Measurements from ENCODE around the gene TPCN1. TPM values are rescaled to one million over a fixed set of nuclear protein-coding genes. Genes with fewer than 3 reads are reported as not detected.

The TPCN1 gene
- total and polyA plus RNA-seq, 2 donors from 2014 or later = 38.4 to 93.3 TPM

DNA sequence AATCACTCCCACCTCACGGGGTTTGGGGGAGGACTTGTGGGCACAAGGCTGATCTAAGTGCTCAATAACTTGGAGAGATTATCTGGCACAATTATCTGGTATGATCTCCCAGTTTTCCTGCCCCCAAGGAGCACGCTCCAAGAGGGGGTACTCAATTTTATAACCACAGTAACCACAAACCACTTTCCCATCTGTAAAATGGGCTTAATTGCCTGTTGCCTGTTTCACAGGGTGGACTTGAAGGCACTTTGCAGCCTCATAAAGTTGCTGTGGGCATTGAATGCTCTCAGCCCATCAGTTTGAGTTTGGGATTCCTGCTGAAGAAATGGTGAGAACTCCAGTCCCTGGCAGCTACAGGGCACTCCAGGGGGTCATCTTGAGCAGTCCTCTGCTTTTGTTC lies 109.2 kb downstream of the TPCN1 start:
- Histone ChIP-seq H3K27me3 (ENCODE audit: control insufficient read depth, insufficient read depth, low read length) (no peaks in the 10 kb centered on the region), H3K9ac (ENCODE audit: low read length in 3 of 3) (no peak overlapping the region), H3K36me3 (ENCODE audit: control insufficient read depth in 2 of 3, insufficient read depth in 3 of 3, low read length in 3 of 3) (peaks cover 0 to 15% (median 0%) of the 10 kb centered on the region in 3 donors), H3K9me3 (ENCODE audit: control insufficient read depth in 2 of 3, insufficient read depth in 1 of 3, low read length in 3 of 3) (no peaks in the 10 kb centered on the region), H3K4me3 (ENCODE audit: low read length in 3 of 3) (no peak overlapping the region), H3K27ac (ENCODE audit: low read depth in 2 of 2, low read length in 2 of 2) (no peak overlapping the region), H3K4me1 (ENCODE audit: control insufficient read depth in 2 of 3, insufficient read depth in 2 of 3, low read depth in 1 of 3, low read length in 3 of 3) (peaks cover 0 to 10% (median 7%) of the 10 kb centered on the region in 3 donors)
- no peak for DNase-seq
- no peak for FAIRE-seq
- intact Hi-C loops (cut with DNase I) = no loop called here
- TF ChIP-seq, protein P1, sequence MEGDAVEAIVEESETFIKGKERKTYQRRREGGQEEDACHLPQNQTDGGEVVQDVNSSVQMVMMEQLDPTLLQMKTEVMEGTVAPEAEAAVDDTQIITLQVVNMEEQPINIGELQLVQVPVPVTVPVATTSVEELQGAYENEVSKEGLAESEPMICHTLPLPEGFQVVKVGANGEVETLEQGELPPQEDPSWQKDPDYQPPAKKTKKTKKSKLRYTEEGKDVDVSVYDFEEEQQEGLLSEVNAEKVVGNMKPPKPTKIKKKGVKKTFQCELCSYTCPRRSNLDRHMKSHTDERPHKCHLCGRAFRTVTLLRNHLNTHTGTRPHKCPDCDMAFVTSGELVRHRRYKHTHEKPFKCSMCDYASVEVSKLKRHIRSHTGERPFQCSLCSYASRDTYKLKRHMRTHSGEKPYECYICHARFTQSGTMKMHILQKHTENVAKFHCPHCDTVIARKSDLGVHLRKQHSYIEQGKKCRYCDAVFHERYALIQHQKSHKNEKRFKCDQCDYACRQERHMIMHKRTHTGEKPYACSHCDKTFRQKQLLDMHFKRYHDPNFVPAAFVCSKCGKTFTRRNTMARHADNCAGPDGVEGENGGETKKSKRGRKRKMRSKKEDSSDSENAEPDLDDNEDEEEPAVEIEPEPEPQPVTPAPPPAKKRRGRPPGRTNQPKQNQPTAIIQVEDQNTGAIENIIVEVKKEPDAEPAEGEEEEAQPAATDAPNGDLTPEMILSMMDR (IDR thresholded peaks at IDR 0.05; ENCODE audit: borderline replicate concordance, extremely low read depth, insufficient read depth) = no peak

DNA sequence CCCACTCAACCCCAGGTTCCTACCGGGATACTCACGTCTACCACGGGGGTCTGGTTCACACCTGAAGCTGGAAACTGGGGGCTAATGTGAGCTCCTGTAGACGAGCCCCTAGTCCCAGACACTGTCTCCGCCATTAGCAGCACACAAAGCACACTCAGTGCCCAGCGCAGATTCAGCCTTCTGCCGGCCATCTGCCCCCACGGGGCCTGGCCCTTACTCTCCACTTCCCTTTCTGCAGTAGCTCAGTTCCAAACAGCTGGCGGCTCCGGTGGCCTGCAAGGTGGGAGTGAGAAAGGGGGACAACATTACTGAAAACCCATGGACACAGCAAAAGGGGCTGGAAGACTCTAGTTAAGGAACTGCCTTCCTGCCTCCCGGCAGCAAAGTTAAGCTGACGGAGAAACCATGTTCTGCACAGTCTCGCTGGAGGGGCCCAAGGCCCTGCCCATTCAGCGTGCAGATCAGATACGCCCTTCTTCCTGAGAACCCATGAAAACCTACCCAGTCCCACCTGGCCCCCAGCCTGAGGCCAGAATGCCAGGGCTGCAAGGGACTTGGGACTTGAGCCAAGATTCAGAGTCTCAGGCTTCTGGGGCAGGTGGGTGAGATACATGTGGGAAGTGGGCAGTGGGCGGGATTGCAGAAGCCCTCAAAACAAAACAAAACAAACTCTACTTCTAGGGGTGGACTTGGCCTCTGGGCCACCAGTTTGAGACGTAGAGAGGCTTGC lies 111.6 kb downstream of the TPCN1 start:
- H3K4me3 ChIP-seq (ENCODE audit: low read length in 3 of 3) = peak overlapping the region in 2 of 3 donors; percentile 37 to 98
- DNase-seq = peak in 4 of 5 donors; percentile 16 to 53 (median 46)

DNA sequence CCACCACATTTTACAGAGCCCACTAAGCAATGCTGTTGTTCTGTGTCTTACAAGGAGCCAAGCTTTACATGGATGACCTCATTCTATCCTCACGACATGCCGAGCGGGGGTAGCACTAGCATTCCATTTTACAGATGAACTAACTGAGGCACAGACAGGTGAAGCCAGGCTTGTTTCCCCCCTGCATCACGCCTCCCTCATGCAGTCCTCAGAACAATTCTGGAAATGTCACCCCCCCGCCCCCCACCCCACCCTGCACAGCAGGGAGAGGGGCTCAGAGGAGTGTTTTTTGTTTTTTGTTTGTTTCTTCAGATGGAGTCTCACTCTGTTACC lies 112.1 kb downstream of the TPCN1 start:
- Histone ChIP-seq H3K9ac (ENCODE audit: low read length in 3 of 3) (no peak overlapping the region), H3K9me3 (ENCODE audit: control insufficient read depth in 2 of 3, insufficient read depth in 1 of 3, low read length in 3 of 3) (no peaks in the 10 kb centered on the region), H3K4me1 (ENCODE audit: control insufficient read depth in 2 of 3, insufficient read depth in 2 of 3, low read depth in 1 of 3, low read length in 3 of 3) (peaks cover 0 to 7% (median 7%) of the 10 kb centered on the region in 3 donors), H3K27me3 (ENCODE audit: control insufficient read depth, insufficient read depth, low read length) (no peaks in the 10 kb centered on the region), H3K27ac (ENCODE audit: low read depth in 2 of 2, low read length in 2 of 2) (no peak overlapping the region), H3K4me3 (ENCODE audit: low read length in 3 of 3) (peak overlapping the region in 2 of 3 donors; percentile 37 to 98), H3K36me3 (ENCODE audit: control insufficient read depth in 2 of 3, insufficient read depth in 3 of 3, low read length in 3 of 3) (peaks cover 0 to 15% (median 0%) of the 10 kb centered on the region in 3 donors)
- DNase-seq = peak in 1 of 5 donors; percentile 29
- TF ChIP-seq, protein P1 (IDR thresholded peaks at IDR 0.05; ENCODE audit: borderline replicate concordance, extremely low read depth, insufficient read depth) = no peak
- intact Hi-C loops (cut with DNase I) = no loop called here
- FAIRE-seq = no peak

More for the DNA sequence above, 111.6 kb downstream of the TPCN1 start:
- Histone ChIP-seq H3K9ac (ENCODE audit: low read length in 3 of 3) (no peak overlapping the region), H3K36me3 (ENCODE audit: control insufficient read depth in 2 of 3, insufficient read depth in 3 of 3, low read length in 3 of 3) (peaks cover 0 to 15% (median 0%) of the 10 kb centered on the region in 3 donors), H3K27ac (ENCODE audit: low read depth in 2 of 2, low read length in 2 of 2) (no peak overlapping the region), H3K4me1 (ENCODE audit: control insufficient read depth in 2 of 3, insufficient read depth in 2 of 3, low read depth in 1 of 3, low read length in 3 of 3) (peaks cover 0 to 7% (median 7%) of the 10 kb centered on the region in 3 donors), H3K9me3 (ENCODE audit: control insufficient read depth in 2 of 3, insufficient read depth in 1 of 3, low read length in 3 of 3) (no peaks in the 10 kb centered on the region), H3K27me3 (ENCODE audit: control insufficient read depth, insufficient read depth, low read length) (no peaks in the 10 kb centered on the region)
- FAIRE-seq = no peak
- intact Hi-C loops (cut with DNase I) = no loop called here
- TF ChIP-seq, protein P1 (IDR thresholded peaks at IDR 0.05; ENCODE audit: borderline replicate concordance, extremely low read depth, insufficient read depth) = no peak

Data from kidney (tissue), 14 donors.